ENCODE measurements around the gene DIPK1B. TPM values are rescaled to one million over a fixed set of nuclear protein-coding genes. Genes with fewer than 3 reads are reported as not detected.
A peak's percentile ranks its signal among the peaks of the same experiment; 100 is the strongest.

DIPK1B gene
- 10 to 100 TPM in 5 of 6 donors, 1 to 10 TPM in 1; 9.7 to 24.1 (median 17.0) TPM for total RNA-seq

GRCh38 chr9:136711751-136712689 lies at the start of gene DIPK1B:
Gene DIPK1B, plus strand, starts transcription at chr9:136712572. Its CDS starts 94 bp downstream, at chr9:136712666.
- H3K27ac ChIP-seq, result peak within 1 kb of the TSS; percentile 74 to 89 (median 88)
- H3K4me1 ChIP-seq, result peaks cover 33 to 47% (median 39%) of the 10 kb centered on the region in 4 donors
- H3K9me3 ChIP-seq, result no peaks in the 10 kb centered on the region
- H3K36me3 ChIP-seq, result no peaks in the 10 kb centered on the region
- 1 to 2% methylated on average over 33 to 38 of the region's 119 CpGs for WGBS, 2 donors
- DNase-seq (peak in 1 of 2 donors; percentile 84), ATAC-seq (ENCODE audit: low FRiP score in 2 of 2) (no peak)
- peaks cover 0 to 12% (median 2%) of the 10 kb centered on the region in 4 donors for H3K27me3 ChIP-seq
- TF ChIP-seq, protein P1, sequence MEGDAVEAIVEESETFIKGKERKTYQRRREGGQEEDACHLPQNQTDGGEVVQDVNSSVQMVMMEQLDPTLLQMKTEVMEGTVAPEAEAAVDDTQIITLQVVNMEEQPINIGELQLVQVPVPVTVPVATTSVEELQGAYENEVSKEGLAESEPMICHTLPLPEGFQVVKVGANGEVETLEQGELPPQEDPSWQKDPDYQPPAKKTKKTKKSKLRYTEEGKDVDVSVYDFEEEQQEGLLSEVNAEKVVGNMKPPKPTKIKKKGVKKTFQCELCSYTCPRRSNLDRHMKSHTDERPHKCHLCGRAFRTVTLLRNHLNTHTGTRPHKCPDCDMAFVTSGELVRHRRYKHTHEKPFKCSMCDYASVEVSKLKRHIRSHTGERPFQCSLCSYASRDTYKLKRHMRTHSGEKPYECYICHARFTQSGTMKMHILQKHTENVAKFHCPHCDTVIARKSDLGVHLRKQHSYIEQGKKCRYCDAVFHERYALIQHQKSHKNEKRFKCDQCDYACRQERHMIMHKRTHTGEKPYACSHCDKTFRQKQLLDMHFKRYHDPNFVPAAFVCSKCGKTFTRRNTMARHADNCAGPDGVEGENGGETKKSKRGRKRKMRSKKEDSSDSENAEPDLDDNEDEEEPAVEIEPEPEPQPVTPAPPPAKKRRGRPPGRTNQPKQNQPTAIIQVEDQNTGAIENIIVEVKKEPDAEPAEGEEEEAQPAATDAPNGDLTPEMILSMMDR (IDR thresholded peaks at IDR 0.05), result no peak
- TF ChIP-seq POLR2AphosphoS5 (IDR thresholded peaks at IDR 0.05) (no peak), POLR2A (IDR thresholded peaks at IDR 0.05) (no peak), EP300 (IDR thresholded peaks at IDR 0.05) (no peak)
- peak within 1 kb of the TSS; percentile 35 to 64 (median 58) for H3K4me3 ChIP-seq

- Histone ChIP-seq H3K27ac (peak within 1 kb of the TSS; percentile 91 to 96 (median 92)), H3K9me3 (no peaks in the 10 kb centered on the region), H3K27me3 (peaks cover 0 to 32% (median 11%) of the 10 kb centered on the region in 4 donors), H3K4me1 (peaks cover 8 to 23% (median 16%) of the 10 kb centered on the region in 4 donors), H3K36me3 (peaks cover 0 to 40% (median 19%) of the 10 kb centered on the region in 4 donors), H3K4me3 (peak within 1 kb of the TSS; percentile 52 to 65 (median 62))
- ATAC-seq (ENCODE audit: low FRiP score in 2 of 2) (peak in 1 of 2 donors; percentile 31), DNase-seq (peak; percentile 64 to 79)
- TF ChIP-seq EP300 (IDR thresholded peaks at IDR 0.05) (peak in 2 of 4 donors; percentile 93 to 98), POLR2AphosphoS5 (IDR thresholded peaks at IDR 0.05) (peak; percentile 97), POLR2A (IDR thresholded peaks at IDR 0.05) (peak; percentile 49 to 93 (median 72))
- TF ChIP-seq, protein P1 (IDR thresholded peaks at IDR 0.05), result peak in 1 of 6 experiments; percentile 13
- WGBS, 2 donors, result 60 to 61% methylated on average over 9 to 31 of the region's 38 CpGs
Measured at GRCh38 chr9:136662656-136663581, 49.5 kb upstream of the DIPK1B start, which contains the start of gene EGFL7. Gene EGFL7, plus strand, starts transcription at chr9:136662916. Its CDS starts 5,367 bp downstream, at chr9:136668283.

- TF ChIP-seq, protein P1 (IDR thresholded peaks at IDR 0.05), result no peak
- TF ChIP-seq EP300 (IDR thresholded peaks at IDR 0.05) (no peak), POLR2A (IDR thresholded peaks at IDR 0.05) (no peak), POLR2AphosphoS5 (IDR thresholded peaks at IDR 0.05) (no peak)
- Histone ChIP-seq H3K4me1 (peaks cover 8 to 26% (median 17%) of the 10 kb centered on the region in 4 donors), H3K27ac (peak overlapping the region; percentile 91 to 96 (median 92)), H3K9me3 (no peaks in the 10 kb centered on the region), H3K4me3 (peak overlapping the region; percentile 52 to 65 (median 62)), H3K36me3 (peaks cover 0 to 52% (median 23%) of the 10 kb centered on the region in 4 donors), H3K27me3 (peaks cover 0 to 19% (median 10%) of the 10 kb centered on the region in 4 donors)
- 68 to 75% methylated on average over 5 to 27 of the region's 27 CpGs for WGBS, 2 donors
- peak in 1 of 2 donors; percentile 67 for DNase-seq
- ATAC-seq (ENCODE audit: low FRiP score in 2 of 2), result no peak
Measured at GRCh38 chr9:136664000-136664915, 48.1 kb upstream of the DIPK1B start.
